SK-N-SH (cell line): Measurements from ENCODE around the gene BAZ1A. TPM values are rescaled to one million over a fixed set of nuclear protein-coding genes. Genes with fewer than 3 reads are reported as not detected.

ENCODE experiments used
- CTCF ChIA-PET: fragments of 300-600, 350-600 bp; formaldehyde crosslinking; extraction: SDS; loops from one replicate; lab custom pipeline; 2021; lab: Yijun Ruan, JAX
- POLR2A ChIA-PET: fragments of 350-600 bp; sonication (Branson Sonifier 250); formaldehyde crosslinking; extraction: SDS; loops from one replicate; lab custom pipeline; 2020; ENCODE audit warnings: antibody characterized with exemption, inconsistent platforms; lab: Yijun Ruan, JAX
- DNase-seq: peaks from one replicate; pipeline ENCODE4 v3.0.0; 2012
- H2AFZ ChIP-seq: fragments of 200-600 bp; sonication (generic); 2 replicates; pipeline ENCODE4 v1.8.1; 2016; ENCODE audit warnings: antibody characterized with exemption, mild to moderate bottlenecking, low read depth
- H3F3A ChIP-seq: fragments of 200-600 bp; sonication (generic); replicated peaks from 2 replicates; pipeline ENCODE3; 2016; ENCODE audit warnings: antibody characterized with exemption, mild to moderate bottlenecking; ENCODE audit not compliant: insufficient read depth
- H3K27ac ChIP-seq, 2 experiments: fragments of 200-500 bp in 1 of 2; fragments of 200-600 bp in 1 of 2; sonication (Bioruptor generic) in 1 of 2; sonication (generic), shearing (Covaris generic) in 1 of 2; 2 replicates each; pipeline versions ENCODE4 v1.5.1 to v1.6.1; 2014 to 2016; ENCODE audit warnings: low read depth in 2 of 2, inconsistent platforms in 1 of 2, low read length in 1 of 2, mild to moderate bottlenecking in 1 of 2, mixed read lengths in 1 of 2
- H3K27me3 ChIP-seq: fragments of 200-600 bp; sonication (generic), shearing (Covaris generic); 2 replicates; pipeline ENCODE4 v1.6.1; 2016; ENCODE audit warnings: mixed run types; ENCODE audit not compliant: insufficient read depth
- H3K36me3 ChIP-seq, 2 experiments: fragments of 200-500 bp in 1 of 2; fragments of 200-600 bp in 1 of 2; sonication (Bioruptor generic) in 1 of 2; sonication (generic) in 1 of 2; replicated peaks in 1 of 2; 2 replicates each; pipeline versions ENCODE3 to v1.5.1; 2014 to 2016; ENCODE audit warnings: low read length in 1 of 2, mild to moderate bottlenecking in 1 of 2; ENCODE audit not compliant: insufficient read depth in 2 of 2, control insufficient read depth in 1 of 2
- H3K4me1 ChIP-seq, 2 experiments: fragments of 200-500 bp in 1 of 2; fragments of 200-600 bp in 1 of 2; sonication (Bioruptor generic) in 1 of 2; sonication (generic), shearing (Covaris generic) in 1 of 2; 2 replicates each; pipeline versions ENCODE4 v1.5.1 to v1.6.1; 2014 to 2016; ENCODE audit warnings: low read depth in 1 of 2, low read length in 1 of 2, mixed run types in 1 of 2; ENCODE audit not compliant: insufficient read depth in 2 of 2, control insufficient read depth in 1 of 2
- H3K4me2 ChIP-seq: fragments of 200-600 bp; sonication (generic), shearing (Covaris generic); 2 replicates; pipeline ENCODE4 v1.6.1; 2017; ENCODE audit warnings: mixed run types
- H3K4me3 ChIP-seq, 2 experiments: fragments of 200-500 bp in 1 of 2; fragments of 200-600 bp in 1 of 2; sonication (Bioruptor generic) in 1 of 2; sonication (generic), shearing (Covaris generic) in 1 of 2; 2 replicates each; pipeline versions ENCODE4 v1.5.1 to v1.8.1; 2014 to 2016; ENCODE audit warnings: low read depth in 2 of 2, inconsistent platforms in 1 of 2, low read length in 1 of 2, mild to moderate bottlenecking in 1 of 2, mixed read lengths in 1 of 2, moderate library complexity in 1 of 2
- H3K79me2 ChIP-seq: fragments of 200-600 bp; sonication (generic); 2 replicates; pipeline ENCODE4 v1.8.1; 2017; ENCODE audit warnings: mild to moderate bottlenecking; ENCODE audit not compliant: insufficient read depth
- H3K9ac ChIP-seq: fragments of 200-600 bp; sonication (generic); 2 replicates; pipeline ENCODE4 v1.6.1; 2017; ENCODE audit warnings: mixed run types
- H3K9me2 ChIP-seq: fragments of 200-600 bp; sonication (generic); 2 replicates; pipeline ENCODE4 v1.6.1; 2017; ENCODE audit warnings: mixed run types
- H3K9me3 ChIP-seq: fragments of 200-600 bp; sonication (generic); 2 replicates; pipeline ENCODE4 v1.6.1; 2017; ENCODE audit warnings: mixed run types, mild to moderate bottlenecking, moderate library complexity
- H4K20me1 ChIP-seq: fragments of 200-600 bp; sonication (generic); 2 replicates; pipeline ENCODE4 v1.6.1; 2017; ENCODE audit warnings: mild to moderate bottlenecking, mixed run types; ENCODE audit not compliant: insufficient read depth
- CHD2 ChIP-seq: fragments of 150-350 bp; IDR thresholded peaks from 2 replicates; pipeline ENCODE4 v1.6.1; 2018; ENCODE audit warnings: low read length; ENCODE audit not compliant: partially characterized antibody
- EZH2phosphoT487 ChIP-seq: fragments of 200-600 bp; sonication (generic); IDR thresholded peaks from 2 replicates; pipeline ENCODE4 v1.6.1; 2017; ENCODE audit warnings: low read depth, mixed run types, mild to moderate bottlenecking, antibody characterized with exemption, moderate library complexity, borderline replicate concordance
- FOXJ3 ChIP-seq: sonication (generic); formaldehyde crosslinking; IDR thresholded peaks from 2 replicates; pipeline ENCODE4 v1.5.1; 2020; ENCODE audit warnings: mild to moderate bottlenecking, missing genetic modification reagents
- FOXM1 ChIP-seq: IDR thresholded peaks from 2 replicates; pipeline ENCODE4 v1.4.0; 2012; ENCODE audit warnings: low read depth, mild to moderate bottlenecking
- JUND ChIP-seq: IDR thresholded peaks from 2 replicates; pipeline ENCODE4 v1.4.0; 2012
- NRF1 ChIP-seq: IDR thresholded peaks from 2 replicates; pipeline ENCODE4 v1.6.1; 2012; ENCODE audit warnings: low read depth, mild to moderate bottlenecking, low read length
- POLR2AphosphoS5 ChIP-seq: IDR thresholded peaks from 2 replicates; pipeline ENCODE4 v1.6.1; 2012; ENCODE audit warnings: low read depth, low read length
- RAD21 ChIP-seq: IDR thresholded peaks from 2 replicates; pipeline ENCODE4 v1.6.1; 2012; ENCODE audit warnings: mild to moderate bottlenecking, low read length
- RFX5 ChIP-seq: IDR thresholded peaks from 2 replicates; pipeline ENCODE4 v1.6.1; 2012; ENCODE audit warnings: mild to moderate bottlenecking, improper control_type of control experiment, low read length
- YY1 ChIP-seq: IDR thresholded peaks from 2 replicates; pipeline ENCODE4 v1.4.0; 2012; ENCODE audit warnings: low read depth, mild to moderate bottlenecking
- WGBS: methylation state at CpG from one replicate; pipeline ENCODE4 v1.1.6; 2017; ENCODE audit warnings: low lambda C conversion rate; 5-methylcytosine and 5-hydroxymethylcytosine counted together
- polyA plus RNA-seq, 3 experiments: library from polyadenylated mRNA; depleted of rRNA; stranded (reverse); fragments of >200 nt; gene quantifications; 2 replicates each; pipeline ENCODE4 v1.2.3, GENCODE V29; 2012
- TF ChIP-seq, protein P1 (sequence below): fragments of 150-350 bp; IDR thresholded peaks from 2 replicates; pipeline ENCODE4 v1.6.1; 2017; ENCODE audit warnings: antibody characterized with exemption, low read length, low read depth, borderline replicate concordance
- TF ChIP-seq, protein P2 (sequence below): fragments of 200-600 bp; sonication (generic); IDR thresholded peaks from 2 replicates; pipeline ENCODE4 v1.6.1; 2017; ENCODE audit warnings: antibody characterized with exemption, mild to moderate bottlenecking, moderate library complexity
- TF ChIP-seq, protein P3 (sequence below): IDR thresholded peaks from 2 replicates; pipeline ENCODE4 v1.4.0; 2012; ENCODE audit warnings: low read depth, borderline replicate concordance
- TF ChIP-seq, protein P4 (sequence below): IDR thresholded peaks from 2 replicates; pipeline ENCODE4; 2012
- TF ChIP-seq, protein P5 (sequence below): IDR thresholded peaks from 2 replicates; pipeline ENCODE4 v1.6.1; 2012; ENCODE audit warnings: mild to moderate bottlenecking, low read depth, low read length, moderate library complexity
- TF ChIP-seq, protein P6 (sequence below): IDR thresholded peaks from 2 replicates; pipeline ENCODE4 v1.4.0; 2012; ENCODE audit warnings: low read depth, borderline replicate concordance

BAZ1A gene
- polyA plus RNA-seq, 1 of the 3 experiments (the other 2 are of a cell fraction), result 17.4 TPM

DNA sequence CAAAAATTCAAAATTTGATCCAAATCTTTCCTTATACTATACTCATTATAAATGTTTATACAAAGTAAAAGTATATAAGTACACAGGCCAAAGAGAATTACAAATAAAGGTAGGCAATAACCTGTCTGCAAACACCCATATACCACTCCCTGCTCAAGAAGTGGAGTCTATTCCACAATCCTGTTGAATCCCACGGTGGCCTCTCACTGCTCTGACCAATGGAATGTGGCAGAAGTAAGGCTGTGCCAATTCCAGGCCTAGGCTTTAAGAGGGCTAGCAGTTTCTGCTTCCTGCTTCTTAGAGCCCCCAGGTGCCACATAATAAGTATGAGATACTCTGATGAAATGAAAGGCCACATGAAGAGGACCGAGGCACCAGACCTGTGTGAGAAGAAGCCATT, 80.9 kb downstream of the BAZ1A start:
- ChIA-PET CTCF (no interaction called here), POLR2A (no interaction called here)
- H3K27me3 ChIP-seq, result no peaks in the 10 kb centered on the region
- no peak for DNase-seq
- TF ChIP-seq EZH2phosphoT487 (no peak), RAD21 (no peak), FOXM1 (no peak), FOXJ3 (CRISPR knock-in tag) (no peak)
- TF ChIP-seq, protein P1, sequence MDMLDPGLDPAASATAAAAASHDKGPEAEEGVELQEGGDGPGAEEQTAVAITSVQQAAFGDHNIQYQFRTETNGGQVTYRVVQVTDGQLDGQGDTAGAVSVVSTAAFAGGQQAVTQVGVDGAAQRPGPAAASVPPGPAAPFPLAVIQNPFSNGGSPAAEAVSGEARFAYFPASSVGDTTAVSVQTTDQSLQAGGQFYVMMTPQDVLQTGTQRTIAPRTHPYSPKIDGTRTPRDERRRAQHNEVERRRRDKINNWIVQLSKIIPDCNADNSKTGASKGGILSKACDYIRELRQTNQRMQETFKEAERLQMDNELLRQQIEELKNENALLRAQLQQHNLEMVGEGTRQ, result no peak
- H3K9ac ChIP-seq, result no peak overlapping the region
- no peaks in the 10 kb centered on the region for H3K9me3 ChIP-seq
- WGBS, result 88% methylated on average over 2 of the region's 2 CpGs
- no peak overlapping the region for H2AFZ ChIP-seq
- peaks cover 29 to 71% of the 10 kb centered on the region in 2 experiments for H3K36me3 ChIP-seq
- H3K27ac ChIP-seq, result no peak overlapping the region
- H4K20me1 ChIP-seq, result no peaks in the 10 kb centered on the region
- H3F3A ChIP-seq, result peaks cover 15% of the 10 kb centered on the region
- 0 out of 4 replicates have a peak, but pooled peaks cover 0 to 3% of the 10 kb centered on the region in 2 experiments for H3K4me1 ChIP-seq
- H3K4me3 ChIP-seq, result no peak overlapping the region
- H3K4me2 ChIP-seq, result no peak overlapping the region
- H3K9me2 ChIP-seq, result no peaks in the 10 kb centered on the region
- H3K79me2 ChIP-seq, result peaks cover 8% of the 10 kb centered on the region; the same call in 1 of the 2 replicates

DNA sequence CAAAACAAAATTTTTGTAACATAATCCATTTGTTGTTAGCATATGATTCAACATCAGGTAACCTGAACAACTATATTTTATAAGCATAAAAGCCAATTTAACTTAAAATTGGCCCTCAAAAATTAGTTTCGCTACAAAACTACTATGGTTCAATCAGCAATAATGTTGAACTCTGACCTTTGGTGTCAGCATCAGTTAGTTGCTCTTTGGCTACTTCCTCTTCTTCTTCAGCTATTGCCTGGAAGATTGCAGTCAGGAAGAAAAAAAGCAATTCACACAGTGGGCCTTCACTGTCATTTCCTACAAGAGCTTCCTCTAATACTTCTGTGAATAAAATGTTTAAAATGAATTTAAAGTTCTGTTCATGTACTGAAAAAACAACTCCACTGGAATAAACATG, 82.6 kb downstream of the BAZ1A start:
- H3K27ac ChIP-seq, result no peak overlapping the region
- H3F3A ChIP-seq, result peaks cover 15% of the 10 kb centered on the region
- H3K79me2 ChIP-seq, result peaks cover 8% of the 10 kb centered on the region; the same call in 1 of the 2 replicates
- no peak overlapping the region for H3K9ac ChIP-seq
- H3K4me1 ChIP-seq, result 0 out of 4 replicates have a peak, but pooled peaks cover 0 to 3% of the 10 kb centered on the region in 2 experiments
- no peak for DNase-seq
- no peak overlapping the region for H3K4me2 ChIP-seq
- no peak overlapping the region for H3K4me3 ChIP-seq
- H4K20me1 ChIP-seq, result no peaks in the 10 kb centered on the region
- H2AFZ ChIP-seq, result no peak overlapping the region
- no peaks in the 10 kb centered on the region for H3K9me2 ChIP-seq
- 87% methylated on average over 1 of the region's 1 CpG for WGBS
- ChIA-PET CTCF (no interaction called here), POLR2A (no interaction called here)
- no peaks in the 10 kb centered on the region for H3K27me3 ChIP-seq
- no peaks in the 10 kb centered on the region for H3K9me3 ChIP-seq
- TF ChIP-seq, protein P2, sequence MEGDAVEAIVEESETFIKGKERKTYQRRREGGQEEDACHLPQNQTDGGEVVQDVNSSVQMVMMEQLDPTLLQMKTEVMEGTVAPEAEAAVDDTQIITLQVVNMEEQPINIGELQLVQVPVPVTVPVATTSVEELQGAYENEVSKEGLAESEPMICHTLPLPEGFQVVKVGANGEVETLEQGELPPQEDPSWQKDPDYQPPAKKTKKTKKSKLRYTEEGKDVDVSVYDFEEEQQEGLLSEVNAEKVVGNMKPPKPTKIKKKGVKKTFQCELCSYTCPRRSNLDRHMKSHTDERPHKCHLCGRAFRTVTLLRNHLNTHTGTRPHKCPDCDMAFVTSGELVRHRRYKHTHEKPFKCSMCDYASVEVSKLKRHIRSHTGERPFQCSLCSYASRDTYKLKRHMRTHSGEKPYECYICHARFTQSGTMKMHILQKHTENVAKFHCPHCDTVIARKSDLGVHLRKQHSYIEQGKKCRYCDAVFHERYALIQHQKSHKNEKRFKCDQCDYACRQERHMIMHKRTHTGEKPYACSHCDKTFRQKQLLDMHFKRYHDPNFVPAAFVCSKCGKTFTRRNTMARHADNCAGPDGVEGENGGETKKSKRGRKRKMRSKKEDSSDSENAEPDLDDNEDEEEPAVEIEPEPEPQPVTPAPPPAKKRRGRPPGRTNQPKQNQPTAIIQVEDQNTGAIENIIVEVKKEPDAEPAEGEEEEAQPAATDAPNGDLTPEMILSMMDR, result no peak
- TF ChIP-seq, protein P3, sequence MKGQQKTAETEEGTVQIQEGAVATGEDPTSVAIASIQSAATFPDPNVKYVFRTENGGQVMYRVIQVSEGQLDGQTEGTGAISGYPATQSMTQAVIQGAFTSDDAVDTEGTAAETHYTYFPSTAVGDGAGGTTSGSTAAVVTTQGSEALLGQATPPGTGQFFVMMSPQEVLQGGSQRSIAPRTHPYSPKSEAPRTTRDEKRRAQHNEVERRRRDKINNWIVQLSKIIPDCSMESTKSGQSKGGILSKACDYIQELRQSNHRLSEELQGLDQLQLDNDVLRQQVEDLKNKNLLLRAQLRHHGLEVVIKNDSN, result no peak
- TF ChIP-seq JUND (no peak), CHD2 (no peak), YY1 (no peak), POLR2AphosphoS5 (no peak), RFX5 (no peak), FOXJ3 (CRISPR knock-in tag) (no peak), RAD21 (no peak), NRF1 (no peak)
- TF ChIP-seq, protein P4, sequence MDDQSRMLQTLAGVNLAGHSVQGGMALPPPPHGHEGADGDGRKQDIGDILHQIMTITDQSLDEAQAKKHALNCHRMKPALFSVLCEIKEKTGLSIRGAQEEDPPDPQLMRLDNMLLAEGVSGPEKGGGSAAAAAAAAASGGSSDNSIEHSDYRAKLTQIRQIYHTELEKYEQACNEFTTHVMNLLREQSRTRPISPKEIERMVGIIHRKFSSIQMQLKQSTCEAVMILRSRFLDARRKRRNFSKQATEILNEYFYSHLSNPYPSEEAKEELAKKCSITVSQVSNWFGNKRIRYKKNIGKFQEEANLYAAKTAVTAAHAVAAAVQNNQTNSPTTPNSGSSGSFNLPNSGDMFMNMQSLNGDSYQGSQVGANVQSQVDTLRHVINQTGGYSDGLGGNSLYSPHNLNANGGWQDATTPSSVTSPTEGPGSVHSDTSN, result no peak
- TF ChIP-seq, protein P5, sequence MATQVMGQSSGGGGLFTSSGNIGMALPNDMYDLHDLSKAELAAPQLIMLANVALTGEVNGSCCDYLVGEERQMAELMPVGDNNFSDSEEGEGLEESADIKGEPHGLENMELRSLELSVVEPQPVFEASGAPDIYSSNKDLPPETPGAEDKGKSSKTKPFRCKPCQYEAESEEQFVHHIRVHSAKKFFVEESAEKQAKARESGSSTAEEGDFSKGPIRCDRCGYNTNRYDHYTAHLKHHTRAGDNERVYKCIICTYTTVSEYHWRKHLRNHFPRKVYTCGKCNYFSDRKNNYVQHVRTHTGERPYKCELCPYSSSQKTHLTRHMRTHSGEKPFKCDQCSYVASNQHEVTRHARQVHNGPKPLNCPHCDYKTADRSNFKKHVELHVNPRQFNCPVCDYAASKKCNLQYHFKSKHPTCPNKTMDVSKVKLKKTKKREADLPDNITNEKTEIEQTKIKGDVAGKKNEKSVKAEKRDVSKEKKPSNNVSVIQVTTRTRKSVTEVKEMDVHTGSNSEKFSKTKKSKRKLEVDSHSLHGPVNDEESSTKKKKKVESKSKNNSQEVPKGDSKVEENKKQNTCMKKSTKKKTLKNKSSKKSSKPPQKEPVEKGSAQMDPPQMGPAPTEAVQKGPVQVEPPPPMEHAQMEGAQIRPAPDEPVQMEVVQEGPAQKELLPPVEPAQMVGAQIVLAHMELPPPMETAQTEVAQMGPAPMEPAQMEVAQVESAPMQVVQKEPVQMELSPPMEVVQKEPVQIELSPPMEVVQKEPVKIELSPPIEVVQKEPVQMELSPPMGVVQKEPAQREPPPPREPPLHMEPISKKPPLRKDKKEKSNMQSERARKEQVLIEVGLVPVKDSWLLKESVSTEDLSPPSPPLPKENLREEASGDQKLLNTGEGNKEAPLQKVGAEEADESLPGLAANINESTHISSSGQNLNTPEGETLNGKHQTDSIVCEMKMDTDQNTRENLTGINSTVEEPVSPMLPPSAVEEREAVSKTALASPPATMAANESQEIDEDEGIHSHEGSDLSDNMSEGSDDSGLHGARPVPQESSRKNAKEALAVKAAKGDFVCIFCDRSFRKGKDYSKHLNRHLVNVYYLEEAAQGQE, result no peak
- TF ChIP-seq, protein P6, sequence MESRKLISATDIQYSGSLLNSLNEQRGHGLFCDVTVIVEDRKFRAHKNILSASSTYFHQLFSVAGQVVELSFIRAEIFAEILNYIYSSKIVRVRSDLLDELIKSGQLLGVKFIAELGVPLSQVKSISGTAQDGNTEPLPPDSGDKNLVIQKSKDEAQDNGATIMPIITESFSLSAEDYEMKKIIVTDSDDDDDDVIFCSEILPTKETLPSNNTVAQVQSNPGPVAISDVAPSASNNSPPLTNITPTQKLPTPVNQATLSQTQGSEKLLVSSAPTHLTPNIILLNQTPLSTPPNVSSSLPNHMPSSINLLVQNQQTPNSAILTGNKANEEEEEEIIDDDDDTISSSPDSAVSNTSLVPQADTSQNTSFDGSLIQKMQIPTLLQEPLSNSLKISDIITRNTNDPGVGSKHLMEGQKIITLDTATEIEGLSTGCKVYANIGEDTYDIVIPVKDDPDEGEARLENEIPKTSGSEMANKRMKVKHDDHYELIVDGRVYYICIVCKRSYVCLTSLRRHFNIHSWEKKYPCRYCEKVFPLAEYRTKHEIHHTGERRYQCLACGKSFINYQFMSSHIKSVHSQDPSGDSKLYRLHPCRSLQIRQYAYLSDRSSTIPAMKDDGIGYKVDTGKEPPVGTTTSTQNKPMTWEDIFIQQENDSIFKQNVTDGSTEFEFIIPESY, result no peak
- H3K36me3 ChIP-seq, result peaks cover 29 to 68% of the 10 kb centered on the region in 2 experiments
